Endothelial cell (in vitro differentiated cells): ENCODE results near the gene BTBD3. TPM values are rescaled to one million over a fixed set of nuclear protein-coding genes. Genes with fewer than 3 reads are reported as not detected.

Source experiments
- DNase-seq: peaks from one replicate; pipeline ENCODE4 v3.0.0; 2021; ENCODE audit warnings: low spot score
- H3K27ac Mint-ChIP-seq: one replicate; pipeline ENCODE4 v1.8.0; 2021; ENCODE audit warnings: mixed read lengths, inconsistent platforms; ENCODE audit not compliant: unreplicated experiment
- H3K27me3 Mint-ChIP-seq: one replicate; pipeline ENCODE4 v1.8.0; 2021; ENCODE audit warnings: mild to moderate bottlenecking, moderate library complexity, mixed read lengths, inconsistent platforms; ENCODE audit not compliant: unreplicated experiment
- H3K36me3 Mint-ChIP-seq: one replicate; pipeline ENCODE4 v1.8.0; 2021; ENCODE audit warnings: mild to moderate bottlenecking, low read depth, mixed read lengths, inconsistent platforms; ENCODE audit not compliant: unreplicated experiment
- H3K4me1 Mint-ChIP-seq: one replicate; pipeline ENCODE4 v1.8.0; 2021; ENCODE audit warnings: mild to moderate bottlenecking, mixed read lengths, inconsistent platforms; ENCODE audit not compliant: unreplicated experiment
- H3K4me3 Mint-ChIP-seq: one replicate; pipeline ENCODE4 v1.8.0; 2021; ENCODE audit warnings: mild to moderate bottlenecking, mixed read lengths, inconsistent platforms; ENCODE audit not compliant: unreplicated experiment
- H3K9me3 Mint-ChIP-seq: one replicate; pipeline ENCODE4 v1.8.0; 2021; ENCODE audit warnings: mixed read lengths, inconsistent platforms; ENCODE audit not compliant: unreplicated experiment
- CTCF ChIP-seq: fragments of 200-600 bp; sonication (generic); IDR thresholded peaks from one replicate; pipeline ENCODE4 v1.5.0; 2021; ENCODE audit warnings: antibody characterized with exemption; ENCODE audit not compliant: unreplicated experiment
- total RNA-seq: library from RNA; stranded (reverse); fragmentation: NEBNext Ultra II Directional; extraction: Animal tissue kit (Norgen Biotek cat#: 25700); gene quantifications from one replicate; pipeline ENCODE4 v1.2.1, GENCODE V29; 2021; ENCODE audit not compliant: unreplicated experiment

Gene BTBD3
- total RNA-seq, 1 donor from 2014 or later: 56.0 TPM

GRCh38 chr20:11921321-11921720 is 3.6 kb downstream of the BTBD3 start:
- no peak for TF ChIP-seq CTCF
- H3K27ac Mint-ChIP-seq: no peak overlapping the region
- peaks cover 4% of the 10 kb centered on the region for H3K36me3 Mint-ChIP-seq
- H3K4me3 Mint-ChIP-seq: no peak overlapping the region
- H3K27me3 Mint-ChIP-seq: no peaks in the 10 kb centered on the region
- DNase-seq: no peak
- H3K4me1 Mint-ChIP-seq: peaks cover 14% of the 10 kb centered on the region
- no peaks in the 10 kb centered on the region for H3K9me3 Mint-ChIP-seq

GRCh38 chr20:11922561-11922960 is 4.9 kb downstream of the BTBD3 start:
- TF ChIP-seq CTCF: no peak
- Mint-ChIP-seq H3K36me3 (peaks cover 4% of the 10 kb centered on the region), H3K27ac (no peak overlapping the region), H3K4me1 (peaks cover 11% of the 10 kb centered on the region), H3K27me3 (no peaks in the 10 kb centered on the region), H3K9me3 (no peaks in the 10 kb centered on the region), H3K4me3 (no peak overlapping the region)
- DNase-seq: no peak

- no peaks in the 10 kb centered on the region for H3K9me3 Mint-ChIP-seq
Observed at GRCh38 chr20:11924923-11925322, 7.2 kb downstream of the BTBD3 start.

GRCh38 chr20:11926292-11926998 is 8.8 kb downstream of the BTBD3 start:
- no peaks in the 10 kb centered on the region for H3K27me3 Mint-ChIP-seq
- TF ChIP-seq CTCF: no peak
- H3K36me3 Mint-ChIP-seq: peaks cover 5% of the 10 kb centered on the region
- DNase-seq: no peak
- H3K9me3 Mint-ChIP-seq: no peaks in the 10 kb centered on the region
- H3K4me1 Mint-ChIP-seq: no peaks in the 10 kb centered on the region
- H3K27ac Mint-ChIP-seq: no peak overlapping the region
- H3K4me3 Mint-ChIP-seq: no peak overlapping the region

More at GRCh38 chr20:11924923-11925322, 7.2 kb downstream of the BTBD3 start:
- no peak overlapping the region for H3K27ac Mint-ChIP-seq
- peaks cover 4% of the 10 kb centered on the region for H3K36me3 Mint-ChIP-seq
- H3K4me1 Mint-ChIP-seq: no peaks in the 10 kb centered on the region
- DNase-seq: no peak
- no peak overlapping the region for H3K4me3 Mint-ChIP-seq
- H3K27me3 Mint-ChIP-seq: no peaks in the 10 kb centered on the region
- TF ChIP-seq CTCF: no peak

- Mint-ChIP-seq H3K27me3 (no peaks in the 10 kb centered on the region), H3K4me3 (no peak overlapping the region), H3K4me1 (no peaks in the 10 kb centered on the region), H3K9me3 (no peaks in the 10 kb centered on the region), H3K27ac (no peak overlapping the region), H3K36me3 (peaks cover 6% of the 10 kb centered on the region)
- DNase-seq: no peak
- no peak for TF ChIP-seq CTCF
Observed at GRCh38 chr20:11929947-11930346, 12.3 kb downstream of the BTBD3 start.
